PFSK-1 (cell line): Measurements from ENCODE around the gene AMPD3.

Source experiments
- REST ChIP-seq, 2 experiments: IDR thresholded peaks; 2 replicates each; pipeline versions ENCODE4 v1.6.1 to v1.8.0; 2011 to 2012; ENCODE audit warnings: low read depth in 2 of 2, low read length in 2 of 2, control low read depth in 1 of 2, inconsistent platforms in 1 of 2, mild to moderate bottlenecking in 1 of 2, moderate library complexity in 1 of 2; ENCODE audit not compliant: insufficient read depth in 1 of 2
- SIN3A ChIP-seq: IDR thresholded peaks from 2 replicates; pipeline ENCODE4 v1.6.1; 2012; ENCODE audit warnings: mild to moderate bottlenecking, low read length, moderate library complexity, borderline replicate concordance; ENCODE audit not compliant: insufficient read depth
- TAF1 ChIP-seq: IDR thresholded peaks from 2 replicates; pipeline ENCODE4 v1.6.1; 2012; ENCODE audit warnings: low read length, control low read depth, borderline replicate concordance; ENCODE audit not compliant: insufficient read depth

- no peak for TF ChIP-seq SIN3A
- no peak for TF ChIP-seq REST (IDR thresholded peaks at IDR 0.05; ENCODE audit: insufficient read depth in 1 of 2, low read depth in 2 of 2, low read length in 2 of 2)
- no peak for TF ChIP-seq TAF1
These were observed 48.0 kb upstream of the AMPD3 start for GRCh38 chr11:10407055-10407454.
